ENCODE results near the gene HDAC11. TPM values are rescaled to one million over a fixed set of nuclear protein-coding genes. Genes with fewer than 3 reads are reported as not detected.
A peak's percentile ranks its signal among the peaks of the same experiment; 100 is the strongest.

Gene HDAC11
- total and polyA plus RNA-seq, 9 of the 15 experiments (the other 6 are each of a cell fraction or from before 2014, with no cell fraction given) = 0.60 to 6.0 (median 4.5) TPM

- TF ChIP-seq RERE (CRISPR knock-in tag; IDR thresholded peaks at IDR 0.05; ENCODE audit: borderline replicate concordance) (no peak), PML (IDR thresholded peaks at IDR 0.05; ENCODE audit: low read length) (peak; percentile 88), MBD1 (CRISPR knock-in tag; IDR thresholded peaks at IDR 0.05) (no peak), DNMT1 (IDR thresholded peaks at IDR 0.05) (no peak), ZNF134 (CRISPR knock-in tag; conservative IDR thresholded peaks at IDR 0.05) (no peak; the same call in 1 of the 2 replicates), ZNF639 (CRISPR knock-in tag; conservative IDR thresholded peaks at IDR 0.05 in 1 of 2, IDR thresholded peaks at IDR 0.05 in 1 of 2) (peak in 1 of 2 experiments; percentile 80; a peak in 1 of 4 replicates), CBX3 (IDR thresholded peaks at IDR 0.05; ENCODE audit: borderline replicate concordance in 1 of 2, low read length in 2 of 2) (peak in 1 of 2 experiments; percentile 91; a peak in 2 of 3 replicates), ZNF143 (CRISPR knock-in tag; IDR thresholded peaks at IDR 0.05) (no peak), ZNF696 (CRISPR knock-in tag; conservative IDR thresholded peaks at IDR 0.05) (no peak), KDM1A (IDR thresholded peaks at IDR 0.05) (peak; percentile 96 to 98), ZNF24 (IDR thresholded peaks at IDR 0.05) (no peak), NR2C1 (IDR thresholded peaks at IDR 0.05) (peak; percentile 38; the same call in 1 of the 2 replicates), NR2C1 (tag; IDR thresholded peaks at IDR 0.05) (peak; percentile 50; the same call in 1 of the 2 replicates), TCF15 (CRISPR knock-in tag; IDR thresholded peaks at IDR 0.05) (no peak)
These were observed 4.9 kb downstream of the HDAC11 start (continued) for GRCh38 chr3:13484851-13485590.

All from K562 (cell line).